Nephron progenitor cell (in vitro differentiated cells): ENCODE data around the gene PDPN.
A peak's percentile ranks its signal among the peaks of the same experiment; 100 is the strongest.
"Not testable (repeated sequence)": the region's sequence is repeated elsewhere in the genome, so short reads cannot be mapped to it uniquely, and the experiment has no call there.

Source experiments
- DNase-seq: peaks from one replicate; pipeline ENCODE4 v3.0.0; 2021
- H3K27ac Mint-ChIP-seq: 2 replicates; pipeline ENCODE4 v1.8.0; 2021; ENCODE audit warnings: mild to moderate bottlenecking, moderate library complexity, mixed read lengths
- H3K27me3 Mint-ChIP-seq: 2 replicates; pipeline ENCODE4 v1.8.0; 2021; ENCODE audit warnings: mild to moderate bottlenecking, low read depth, mixed read lengths; ENCODE audit not compliant: poor library complexity
- H3K36me3 Mint-ChIP-seq: 2 replicates; pipeline ENCODE4 v1.8.0; 2021; ENCODE audit warnings: low read depth, mixed read lengths
- H3K4me1 Mint-ChIP-seq: 2 replicates; pipeline ENCODE4 v1.8.0; 2021; ENCODE audit warnings: mixed read lengths
- H3K4me3 Mint-ChIP-seq: 2 replicates; pipeline ENCODE4 v1.8.0; 2021; ENCODE audit warnings: mild to moderate bottlenecking, moderate library complexity, mixed read lengths
- H3K9me3 Mint-ChIP-seq: 2 replicates; pipeline ENCODE4 v1.8.0; 2021; ENCODE audit warnings: mild to moderate bottlenecking, moderate library complexity, mixed read lengths
- TF ChIP-seq, protein P1 (sequence below): fragments of 200-600 bp; sonication (generic); IDR thresholded peaks from 2 replicates; pipeline ENCODE4 v1.5.0; 2021; ENCODE audit warnings: antibody characterized with exemption

Gene PDPN

DNA sequence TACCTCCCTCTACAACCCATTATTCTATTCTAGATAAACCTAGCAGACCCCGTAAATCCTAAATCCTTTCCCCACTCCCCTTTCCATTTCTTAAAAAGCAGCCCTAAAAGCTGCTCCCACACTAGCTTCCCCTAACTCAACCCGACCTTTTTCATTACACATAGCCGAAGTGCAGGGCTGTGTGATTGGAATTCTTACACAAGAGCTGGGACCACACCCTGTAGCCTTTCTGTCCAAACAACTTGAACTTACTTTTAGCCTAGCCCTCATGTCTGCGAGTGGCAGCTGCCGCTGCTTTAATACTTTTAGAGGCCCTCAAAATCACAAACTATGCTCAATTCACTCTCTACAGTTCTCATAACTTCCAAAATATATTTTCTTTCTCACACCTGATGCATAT, 19.6 kb upstream of the PDPN start:
- no peaks in the 10 kb centered on the region for H3K9me3 Mint-ChIP-seq
- H3K27me3 Mint-ChIP-seq = peaks cover 22% of the 10 kb centered on the region
- no peaks in the 10 kb centered on the region for H3K36me3 Mint-ChIP-seq
- no peaks in the 10 kb centered on the region for H3K4me1 Mint-ChIP-seq
- no peak overlapping the region for H3K4me3 Mint-ChIP-seq
- TF ChIP-seq, protein P1, sequence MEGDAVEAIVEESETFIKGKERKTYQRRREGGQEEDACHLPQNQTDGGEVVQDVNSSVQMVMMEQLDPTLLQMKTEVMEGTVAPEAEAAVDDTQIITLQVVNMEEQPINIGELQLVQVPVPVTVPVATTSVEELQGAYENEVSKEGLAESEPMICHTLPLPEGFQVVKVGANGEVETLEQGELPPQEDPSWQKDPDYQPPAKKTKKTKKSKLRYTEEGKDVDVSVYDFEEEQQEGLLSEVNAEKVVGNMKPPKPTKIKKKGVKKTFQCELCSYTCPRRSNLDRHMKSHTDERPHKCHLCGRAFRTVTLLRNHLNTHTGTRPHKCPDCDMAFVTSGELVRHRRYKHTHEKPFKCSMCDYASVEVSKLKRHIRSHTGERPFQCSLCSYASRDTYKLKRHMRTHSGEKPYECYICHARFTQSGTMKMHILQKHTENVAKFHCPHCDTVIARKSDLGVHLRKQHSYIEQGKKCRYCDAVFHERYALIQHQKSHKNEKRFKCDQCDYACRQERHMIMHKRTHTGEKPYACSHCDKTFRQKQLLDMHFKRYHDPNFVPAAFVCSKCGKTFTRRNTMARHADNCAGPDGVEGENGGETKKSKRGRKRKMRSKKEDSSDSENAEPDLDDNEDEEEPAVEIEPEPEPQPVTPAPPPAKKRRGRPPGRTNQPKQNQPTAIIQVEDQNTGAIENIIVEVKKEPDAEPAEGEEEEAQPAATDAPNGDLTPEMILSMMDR = no peak
- DNase-seq = no peak
- no peak overlapping the region for H3K27ac Mint-ChIP-seq

DNA sequence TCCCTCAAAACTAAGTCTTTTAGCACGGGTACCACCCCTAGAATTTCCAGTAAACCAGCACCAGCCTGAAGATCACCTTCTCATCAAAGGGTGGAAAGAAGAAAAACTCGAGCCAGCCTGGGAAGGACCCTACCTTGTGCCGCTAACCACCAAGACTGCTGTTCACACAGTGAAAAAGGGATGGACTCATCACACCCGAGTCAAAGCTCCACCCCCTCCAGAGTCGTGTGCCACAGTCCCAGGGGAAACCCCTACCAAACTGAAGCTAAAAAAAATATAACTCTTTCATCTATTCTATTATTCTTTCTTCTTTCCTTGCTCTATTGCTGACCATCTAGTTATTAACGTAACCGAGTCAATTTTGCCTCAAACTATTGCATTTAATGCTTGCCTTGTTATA, 13.2 kb upstream of the PDPN start:
- H3K4me3 Mint-ChIP-seq, H3K4me1 Mint-ChIP-seq, H3K36me3 Mint-ChIP-seq, DNase-seq, H3K27me3 Mint-ChIP-seq, H3K27ac Mint-ChIP-seq, H3K9me3 Mint-ChIP-seq: not testable (repeated sequence)

DNA sequence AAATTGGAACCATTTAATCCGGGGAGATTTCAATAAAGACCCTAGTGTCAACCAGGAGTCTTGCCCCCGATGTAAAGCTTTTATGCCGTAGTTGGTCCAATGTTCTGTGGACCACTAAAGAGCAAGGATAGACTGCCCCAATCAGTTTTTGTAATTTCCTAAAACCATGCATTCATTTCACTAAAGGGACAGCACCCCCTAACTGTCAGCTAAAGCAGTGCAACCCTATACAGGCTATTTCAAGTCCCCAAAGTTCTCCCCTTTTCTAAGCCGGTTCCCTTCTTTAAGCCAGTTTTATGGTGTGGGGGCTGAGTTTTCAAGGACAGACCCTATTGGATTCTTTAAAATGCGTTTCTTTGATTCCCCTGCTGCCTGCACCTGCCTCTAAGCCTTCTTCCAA, 12.7 kb upstream of the PDPN start:
- DNase-seq = no peak
- Mint-ChIP-seq H3K4me1 (no peaks in the 10 kb centered on the region), H3K9me3 (peaks cover 4% of the 10 kb centered on the region), H3K27me3 (peaks cover 11% of the 10 kb centered on the region), H3K27ac (no peak overlapping the region), H3K4me3 (no peak overlapping the region), H3K36me3 (no peaks in the 10 kb centered on the region)
- TF ChIP-seq, protein P1 = peak; percentile 27

DNA sequence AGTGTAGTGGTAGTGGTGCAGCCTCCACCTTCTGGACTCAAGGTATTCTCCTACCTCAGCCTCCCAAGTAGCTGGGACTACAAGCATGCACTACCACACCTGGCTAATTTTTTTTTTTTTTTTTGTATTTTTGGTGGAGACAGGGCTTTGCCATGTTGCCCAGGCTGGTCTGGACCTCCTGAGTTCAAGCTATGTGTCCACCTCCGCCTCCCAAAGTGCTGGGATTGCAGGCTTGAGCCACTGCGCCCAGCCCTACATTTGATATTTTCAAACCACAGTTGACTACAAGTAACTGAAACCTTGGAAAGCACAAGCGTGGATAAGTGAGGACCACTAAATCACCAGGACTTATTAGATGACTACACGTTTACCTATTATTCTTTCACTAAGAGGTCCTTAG, 10.0 kb upstream of the PDPN start:
- peaks cover 22% of the 10 kb centered on the region for H3K27me3 Mint-ChIP-seq
- H3K4me3 Mint-ChIP-seq = no peak overlapping the region
- no peak overlapping the region for H3K27ac Mint-ChIP-seq
- no peaks in the 10 kb centered on the region for H3K4me1 Mint-ChIP-seq
- TF ChIP-seq, protein P1 = no peak
- H3K36me3 Mint-ChIP-seq = no peaks in the 10 kb centered on the region
- H3K9me3 Mint-ChIP-seq = peaks cover 4% of the 10 kb centered on the region
- no peak for DNase-seq

DNA sequence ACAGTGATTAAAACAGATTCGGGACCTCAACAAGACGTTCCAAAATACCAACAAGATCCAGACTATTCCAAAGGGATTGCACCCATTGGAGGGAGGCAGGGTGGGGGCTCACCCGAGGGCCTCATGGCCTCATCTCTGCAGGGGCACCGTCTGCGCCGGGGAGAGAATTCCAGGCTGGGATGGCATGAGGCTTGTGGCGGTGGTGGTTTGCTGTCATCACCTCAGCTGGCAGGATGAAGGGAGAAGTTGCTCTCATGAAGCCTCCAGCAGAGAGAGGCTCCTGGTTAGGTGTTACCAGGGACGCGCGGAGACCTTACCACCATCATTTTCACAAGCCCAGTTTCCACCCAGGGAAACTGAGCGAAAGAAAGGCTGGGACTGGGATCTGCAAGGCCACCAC, 6.7 kb upstream of the PDPN start:
- Mint-ChIP-seq H3K4me3 (no peak overlapping the region), H3K4me1 (peaks cover 4% of the 10 kb centered on the region), H3K36me3 (no peaks in the 10 kb centered on the region), H3K27me3 (peaks cover 44% of the 10 kb centered on the region), H3K9me3 (peaks cover 4% of the 10 kb centered on the region), H3K27ac (peak overlapping the region; percentile 36)
- no peak for DNase-seq
- TF ChIP-seq, protein P1 = no peak

DNA sequence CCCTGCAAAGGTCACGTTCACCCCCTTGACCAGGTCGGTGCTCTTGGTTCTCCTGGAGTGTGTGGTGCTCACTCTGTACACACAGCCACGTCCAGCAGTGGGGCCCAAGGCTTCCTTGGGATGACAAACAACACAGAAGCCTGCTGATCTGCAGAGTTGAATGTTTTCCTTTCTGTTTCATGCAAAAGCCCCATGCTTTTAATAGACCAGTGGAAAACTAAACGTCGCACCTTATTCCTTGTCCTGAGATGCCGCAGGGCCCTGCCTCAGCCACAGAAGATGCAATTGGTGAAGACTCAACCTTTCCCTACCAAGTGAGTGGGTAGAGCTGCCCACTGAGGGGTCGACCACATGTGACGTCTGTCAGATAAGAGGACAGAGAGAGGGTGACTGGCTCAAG, 5.8 kb upstream of the PDPN start:
- H3K4me3 Mint-ChIP-seq = no peak overlapping the region
- no peak overlapping the region for H3K27ac Mint-ChIP-seq
- peaks cover 13% of the 10 kb centered on the region for H3K4me1 Mint-ChIP-seq
- TF ChIP-seq, protein P1 = no peak
- no peaks in the 10 kb centered on the region for H3K36me3 Mint-ChIP-seq
- no peak for DNase-seq
- peaks cover 4% of the 10 kb centered on the region for H3K9me3 Mint-ChIP-seq
- peaks cover 54% of the 10 kb centered on the region for H3K27me3 Mint-ChIP-seq

DNA sequence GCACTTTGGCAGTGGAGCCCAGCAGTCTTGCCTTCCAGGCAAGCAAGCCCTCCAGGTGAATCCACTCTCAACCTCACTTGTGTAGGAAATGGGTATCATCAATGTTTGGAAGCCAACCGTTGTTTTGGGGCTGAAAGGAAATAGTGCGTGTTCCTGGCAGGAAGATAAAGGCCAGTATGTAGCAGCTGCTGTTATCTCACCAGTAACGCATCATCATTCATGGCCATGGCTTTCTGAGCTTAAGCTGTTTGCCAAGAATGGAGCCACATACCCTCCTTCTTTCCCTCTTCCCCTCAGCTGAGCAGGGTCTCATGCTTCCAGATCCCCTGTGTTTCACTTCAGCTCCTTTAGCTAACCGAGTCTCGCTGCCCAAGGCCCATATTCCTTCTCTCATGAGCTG, 2.2 kb upstream of the PDPN start:
- DNase-seq = no peak
- Mint-ChIP-seq H3K36me3 (no peaks in the 10 kb centered on the region), H3K4me3 (no peak overlapping the region)

More for the DNA sequence above, 2.2 kb upstream of the PDPN start:
- H3K27ac Mint-ChIP-seq = no peak overlapping the region
- peaks cover 66% of the 10 kb centered on the region for H3K27me3 Mint-ChIP-seq
- peaks cover 44% of the 10 kb centered on the region for H3K4me1 Mint-ChIP-seq
- no peaks in the 10 kb centered on the region for H3K9me3 Mint-ChIP-seq
- TF ChIP-seq, protein P1 = no peak
